ENCODE results near the gene SCARF2.
A peak's percentile ranks its signal among the peaks of the same experiment; 100 is the strongest.
"Not testable (repeated sequence)": the region's sequence is repeated elsewhere in the genome, so short reads cannot be mapped to it uniquely, and the experiment has no call there.

SCARF2 gene

DNA sequence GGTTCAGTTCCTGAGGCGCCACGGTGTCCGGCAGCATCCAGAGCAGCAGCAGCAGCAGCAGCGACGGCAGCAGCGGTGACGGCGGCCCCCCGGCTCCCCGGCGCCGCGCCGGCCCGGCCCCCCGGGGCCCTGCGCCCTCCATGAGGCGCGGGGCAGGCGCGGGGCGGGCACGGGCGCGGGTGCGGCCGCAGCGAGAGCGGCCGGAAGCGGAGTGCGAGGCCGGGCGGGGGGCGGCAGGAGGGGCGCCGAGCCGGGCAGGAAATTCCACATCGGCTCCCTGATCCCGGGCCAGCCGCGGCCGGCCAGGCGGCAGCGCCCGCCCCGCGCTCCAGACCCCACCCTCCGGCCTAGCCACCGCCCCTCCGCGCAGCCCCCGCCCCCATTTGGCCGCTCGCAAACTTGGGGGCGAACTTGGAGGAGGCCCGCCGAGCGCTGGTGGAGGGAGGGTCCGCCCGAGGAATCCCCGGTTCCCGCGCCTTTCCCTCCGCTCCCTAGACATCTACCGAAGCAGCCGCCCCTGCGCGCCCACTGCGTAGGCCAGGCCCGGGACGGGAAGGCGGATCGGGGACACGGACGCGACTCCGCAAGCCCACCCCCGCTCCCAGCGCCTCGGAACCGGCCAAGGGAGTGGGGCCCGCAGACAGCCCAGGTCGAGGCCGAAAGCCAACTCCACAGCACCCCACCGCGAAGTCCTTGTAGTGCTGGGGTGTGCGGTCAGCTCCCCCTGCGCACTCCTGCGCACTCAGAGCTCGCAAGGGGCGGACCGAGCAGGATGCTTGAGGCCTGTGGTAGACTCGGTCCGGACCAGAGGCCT lies at the start of gene SCARF2:
Gene SCARF2 (minus strand): TSS at position 213 of the 814 bp plus-strand sequence. CDS start 71 bp downstream, at position 142.
- peak; percentile 24 for DNase-seq (ENCODE audit: low spot score)

DNA sequence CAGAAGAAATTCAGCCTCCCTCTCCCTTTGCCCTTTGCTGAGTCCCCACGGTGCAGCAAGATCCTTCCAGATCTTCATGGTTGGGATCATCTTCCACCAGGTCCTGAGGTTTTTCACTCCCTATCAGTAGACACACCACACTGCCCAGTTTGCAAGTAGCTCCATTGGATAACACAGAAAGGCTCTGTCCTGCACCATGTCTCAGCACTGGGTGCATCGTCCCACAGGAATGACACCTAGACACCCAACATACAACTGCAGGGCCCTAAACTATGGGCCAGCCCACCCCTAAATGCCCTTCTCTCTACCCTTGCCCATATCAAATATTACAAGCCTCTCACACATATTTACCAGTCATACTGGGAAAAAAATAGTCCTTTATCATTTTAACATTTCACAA lies 48.6 kb upstream of the SCARF2 start:
- DNase-seq (ENCODE audit: low spot score), result no peak

DNA sequence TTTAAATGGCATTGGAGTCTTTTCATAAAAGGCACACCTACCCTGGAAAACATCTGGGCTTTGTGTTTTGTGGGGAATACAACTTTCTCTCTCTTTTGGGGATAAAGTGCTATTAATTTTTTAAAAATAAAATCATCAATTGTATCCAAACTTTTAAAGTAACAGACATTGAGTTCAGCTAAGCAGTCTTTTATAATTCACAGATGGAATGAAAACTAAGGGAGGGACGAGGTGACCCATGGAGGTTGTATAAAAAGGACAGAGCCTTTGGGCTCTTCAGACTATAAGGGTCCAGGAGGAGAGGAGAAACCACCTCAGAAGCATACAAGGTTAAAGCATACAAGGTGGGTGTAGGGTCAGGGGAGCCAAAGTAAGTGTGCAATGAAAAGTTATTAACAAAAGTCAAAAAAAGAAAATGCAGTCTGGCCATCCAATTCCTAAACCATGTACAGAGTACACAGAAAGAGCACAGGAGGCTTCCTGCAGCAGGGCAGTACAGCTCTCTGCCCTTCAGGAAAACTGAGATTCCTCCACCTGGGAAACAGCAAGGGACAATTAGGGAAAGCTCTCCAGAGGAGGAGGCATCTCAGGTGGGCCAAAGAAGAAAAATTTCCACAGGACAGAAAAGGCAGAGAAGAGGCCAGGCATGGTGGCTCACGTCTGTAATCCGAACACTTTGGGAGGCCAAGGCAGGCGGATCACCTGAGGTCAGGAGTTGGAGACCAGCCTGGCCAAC lies 47.5 kb upstream of the SCARF2 start:
- no peak for DNase-seq (ENCODE audit: low spot score)

GRCh38 chr22:20483771-20484170 lies 46.1 kb upstream of the SCARF2 start:
- no peak for DNase-seq (ENCODE audit: low spot score)

GRCh38 chr22:20483143-20483506 lies 45.5 kb upstream of the SCARF2 start:
- DNase-seq (ENCODE audit: low spot score), result not testable (repeated sequence)

DNA sequence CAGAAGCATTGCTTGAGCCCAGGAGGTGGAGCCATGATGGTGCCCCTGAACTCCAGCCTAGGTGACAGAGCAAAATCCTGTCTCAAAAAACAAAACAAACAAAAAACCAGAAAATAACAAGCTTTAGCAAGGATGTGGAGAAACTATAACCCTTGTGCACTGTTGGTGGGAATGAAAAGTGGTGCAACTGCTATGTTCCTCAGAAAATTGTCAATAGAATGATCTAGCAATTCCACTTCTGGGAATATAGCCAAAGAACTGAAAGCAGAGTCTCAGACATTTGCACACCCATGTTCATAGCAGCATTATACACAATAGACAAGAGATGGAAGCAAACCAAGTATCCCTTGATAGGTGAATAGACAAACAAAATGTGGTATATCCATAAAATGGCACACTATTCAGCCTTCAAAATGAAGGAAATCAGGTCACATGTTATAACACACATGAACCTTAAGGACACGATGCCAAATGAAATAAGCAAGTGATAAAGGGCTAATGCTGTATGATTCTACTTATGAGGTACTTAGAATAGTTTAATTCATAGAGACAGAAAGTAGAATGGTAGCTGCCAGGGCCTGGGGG lies 42.1 kb upstream of the SCARF2 start:
- DNase-seq (ENCODE audit: low spot score), result no peak

GRCh38 chr22:20478059-20478458 lies 40.4 kb upstream of the SCARF2 start:
- DNase-seq (ENCODE audit: low spot score), result not testable (repeated sequence)

DNA sequence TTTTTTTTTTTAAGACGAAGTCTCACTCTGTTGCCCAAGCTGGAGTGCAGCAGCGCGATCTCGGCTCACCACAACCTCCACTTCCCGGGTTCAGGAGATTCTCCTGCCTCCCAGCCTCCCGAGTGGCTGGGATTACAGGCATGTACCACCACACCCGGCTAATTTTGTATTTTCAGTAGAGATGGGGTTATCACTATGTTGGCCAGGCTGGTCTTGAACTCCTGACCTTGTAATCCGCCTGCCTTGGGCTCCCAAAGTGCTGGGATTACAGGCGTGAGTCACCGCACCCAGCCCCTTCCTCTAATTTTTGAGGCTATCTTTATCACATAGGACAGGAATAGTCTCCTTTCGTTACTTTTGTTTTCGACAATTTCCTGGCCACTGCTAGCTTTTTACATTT lies 37.9 kb upstream of the SCARF2 start:
- not testable (repeated sequence) for DNase-seq (ENCODE audit: low spot score)

DNA sequence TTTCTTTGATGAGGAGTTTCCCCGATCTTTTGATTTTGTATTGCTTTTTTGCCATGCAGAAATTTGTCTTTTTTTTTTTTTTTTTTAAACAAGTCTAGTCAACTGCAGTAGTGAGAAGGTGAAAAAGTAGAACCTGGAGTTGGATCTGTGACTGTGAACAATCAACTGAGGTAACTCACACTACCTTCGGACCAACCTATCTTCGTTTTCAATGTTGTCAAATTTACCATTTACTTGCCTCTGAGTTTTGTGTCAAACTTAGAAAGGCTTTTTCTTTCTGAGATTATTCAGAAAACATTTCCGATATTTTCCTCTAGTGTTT lies 37.5 kb upstream of the SCARF2 start:
- no peak for DNase-seq (ENCODE audit: low spot score)

DNA sequence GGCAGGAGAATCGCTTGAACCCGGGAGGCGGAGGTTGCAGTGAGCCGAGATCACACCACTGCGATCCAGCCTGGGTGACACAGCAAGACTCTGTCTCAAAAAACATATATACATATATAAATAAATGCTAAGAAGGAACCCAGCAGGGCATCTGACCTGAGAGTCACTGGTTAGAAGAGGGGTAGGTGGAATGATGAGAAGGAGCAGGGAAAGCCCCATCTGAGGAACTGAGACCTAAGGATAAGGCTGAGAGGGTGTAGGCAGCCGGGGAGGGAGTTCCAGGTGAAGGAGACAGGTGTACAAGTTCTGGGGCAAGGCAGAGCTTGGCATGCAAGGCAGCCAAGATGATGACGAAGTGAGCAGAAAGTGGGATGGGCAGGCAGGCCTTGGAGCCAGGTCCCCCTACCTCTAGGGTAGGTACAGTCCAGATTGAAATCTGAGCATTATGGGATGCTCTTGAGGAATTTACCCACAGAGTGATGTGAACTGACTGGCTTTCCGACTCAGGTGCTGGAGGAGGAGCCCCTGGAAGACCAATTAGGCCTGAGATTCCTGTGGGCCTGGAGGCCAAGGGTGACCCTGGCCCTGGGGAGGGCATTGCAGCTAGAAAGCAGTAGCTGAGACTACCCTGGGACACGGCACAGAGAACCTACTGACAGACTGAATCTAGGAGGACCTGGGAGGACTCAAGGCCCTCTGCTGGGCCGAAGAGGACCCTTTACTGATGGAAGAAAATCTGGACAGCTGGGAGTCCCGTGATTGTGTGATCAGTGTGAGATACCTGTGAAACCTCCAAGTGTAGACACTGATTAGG lies 35.2 kb upstream of the SCARF2 start:
- no peak for DNase-seq (ENCODE audit: low spot score)

- no peak for DNase-seq (ENCODE audit: low spot score)
Measured at GRCh38 chr22:20471126-20471833, 33.7 kb upstream of the SCARF2 start.

- DNase-seq (ENCODE audit: low spot score), result not testable (repeated sequence)
Measured at GRCh38 chr22:20470525-20470924, 32.9 kb upstream of the SCARF2 start.

DNA sequence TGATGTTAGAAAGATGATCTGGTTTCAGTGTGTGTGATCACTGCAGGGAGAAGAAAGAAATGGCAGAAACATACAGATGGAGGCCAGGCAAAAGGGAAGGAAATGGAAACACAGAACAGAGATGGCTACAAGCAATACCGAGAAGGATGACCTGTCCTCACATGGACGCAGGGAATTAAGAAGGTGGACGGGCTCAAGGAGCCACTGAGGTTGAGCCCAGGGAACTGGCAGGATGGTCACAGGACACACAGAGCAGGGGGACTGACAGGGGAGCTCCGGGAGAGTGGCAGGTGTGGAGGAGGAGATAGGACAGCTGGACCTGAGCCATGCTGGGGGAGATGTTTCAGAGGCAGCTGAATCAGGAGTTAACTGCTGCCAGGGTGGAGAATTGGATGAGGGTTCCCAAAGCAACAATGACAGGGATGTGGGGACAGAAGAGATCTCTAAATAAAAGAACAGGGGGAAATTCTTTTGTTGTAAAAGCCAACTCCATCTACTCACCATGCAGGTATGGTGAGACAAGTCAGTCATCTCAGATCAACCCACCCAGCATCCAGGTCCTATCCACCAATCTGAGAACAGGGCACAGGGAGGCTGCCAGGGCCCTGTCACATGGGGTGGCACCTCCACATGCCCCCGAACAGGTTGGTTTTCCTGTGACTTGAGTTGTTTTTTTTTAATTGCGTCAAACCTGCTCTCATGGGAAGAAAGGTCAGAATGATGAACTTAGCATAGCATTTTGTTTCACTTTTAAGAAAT lies 31.7 kb upstream of the SCARF2 start:
- DNase-seq (ENCODE audit: low spot score), result peak; percentile 9

GRCh38 chr22:20466659-20467379 lies 29.2 kb upstream of the SCARF2 start:
- no peak for DNase-seq (ENCODE audit: low spot score)

DNA sequence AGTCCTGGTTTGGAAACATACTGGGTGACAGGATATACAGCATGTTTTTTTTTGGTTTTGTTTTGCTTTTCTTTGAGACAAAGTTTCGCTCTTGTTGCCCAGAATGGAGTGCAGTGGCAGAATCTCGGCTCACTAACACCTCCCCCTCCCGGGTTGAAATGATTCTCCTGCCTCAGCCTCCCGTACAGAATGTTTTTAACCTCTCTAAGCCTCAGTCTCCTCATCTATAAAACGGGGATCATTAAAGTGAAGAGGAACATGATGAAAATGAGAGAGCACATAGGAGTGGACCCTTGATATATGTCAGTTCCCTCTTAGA lies 28.1 kb upstream of the SCARF2 start:
- no peak for DNase-seq (ENCODE audit: low spot score)

DNA sequence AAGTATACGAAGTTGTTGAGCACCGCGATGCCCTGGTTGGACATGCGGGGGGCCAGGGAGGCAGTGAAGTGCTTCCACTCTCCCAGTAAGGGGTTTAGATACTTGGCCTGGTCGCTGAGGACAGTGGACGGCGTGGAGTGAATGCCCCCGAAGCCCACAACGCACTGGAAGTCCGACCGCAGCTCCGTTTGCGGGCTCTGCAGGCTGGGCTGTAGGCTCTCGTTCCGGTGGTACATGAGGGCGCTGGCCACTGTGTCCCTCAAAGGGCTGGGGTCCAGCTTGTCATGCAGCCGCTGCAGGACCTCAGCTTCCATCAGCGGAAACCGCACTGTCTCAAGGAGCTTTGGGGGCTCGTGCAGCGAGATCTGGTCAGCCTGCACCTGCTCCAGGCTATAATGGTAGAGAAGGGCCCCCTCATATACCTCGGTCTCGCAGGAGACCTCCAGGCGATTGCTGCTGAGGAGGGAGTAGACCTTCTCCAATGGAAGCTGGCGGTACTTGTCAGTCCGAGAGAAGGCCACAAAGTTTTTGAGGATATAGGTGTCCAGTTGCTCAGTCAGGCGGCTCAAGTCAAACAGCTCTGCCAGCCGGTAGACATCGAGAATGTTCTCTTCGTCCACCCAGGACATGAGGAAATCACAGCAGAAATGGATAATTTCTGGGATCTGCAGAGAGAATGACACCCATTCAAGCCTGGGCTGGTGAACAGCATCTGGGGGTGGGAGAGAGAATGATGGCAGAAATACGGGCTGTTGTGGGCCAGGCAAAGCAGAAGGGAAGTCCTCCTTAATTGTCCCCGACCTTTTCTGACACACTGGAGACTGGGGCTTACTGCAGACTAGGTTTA lies 27.5 kb upstream of the SCARF2 start:
- no peak for DNase-seq (ENCODE audit: low spot score)

DNA sequence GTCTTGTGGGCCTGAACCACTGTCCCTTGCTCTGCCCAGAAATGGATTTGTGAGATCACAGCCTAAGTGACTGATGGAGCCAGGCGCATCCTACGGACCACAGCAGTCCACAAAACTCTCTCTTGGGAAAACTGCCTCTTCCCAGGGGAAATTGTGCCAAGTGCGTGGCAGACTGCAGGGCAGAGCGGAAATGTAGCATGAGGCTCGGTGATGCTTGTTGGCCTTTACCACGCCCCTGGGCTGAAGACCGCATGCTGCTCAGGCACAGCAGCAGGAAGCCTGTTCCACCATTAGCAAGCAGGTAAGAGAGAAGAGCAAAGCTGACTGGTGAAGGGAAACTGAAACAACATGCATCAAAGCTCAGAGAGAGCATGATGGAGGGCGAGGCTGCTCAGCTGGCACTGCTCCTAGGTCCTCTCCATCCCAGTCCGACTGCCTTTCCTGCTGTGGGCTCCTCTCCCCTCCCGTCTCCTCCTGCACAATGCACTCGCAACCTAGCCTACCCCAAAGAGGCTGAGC lies 26.5 kb upstream of the SCARF2 start:
- DNase-seq (ENCODE audit: low spot score), result no peak

DNA sequence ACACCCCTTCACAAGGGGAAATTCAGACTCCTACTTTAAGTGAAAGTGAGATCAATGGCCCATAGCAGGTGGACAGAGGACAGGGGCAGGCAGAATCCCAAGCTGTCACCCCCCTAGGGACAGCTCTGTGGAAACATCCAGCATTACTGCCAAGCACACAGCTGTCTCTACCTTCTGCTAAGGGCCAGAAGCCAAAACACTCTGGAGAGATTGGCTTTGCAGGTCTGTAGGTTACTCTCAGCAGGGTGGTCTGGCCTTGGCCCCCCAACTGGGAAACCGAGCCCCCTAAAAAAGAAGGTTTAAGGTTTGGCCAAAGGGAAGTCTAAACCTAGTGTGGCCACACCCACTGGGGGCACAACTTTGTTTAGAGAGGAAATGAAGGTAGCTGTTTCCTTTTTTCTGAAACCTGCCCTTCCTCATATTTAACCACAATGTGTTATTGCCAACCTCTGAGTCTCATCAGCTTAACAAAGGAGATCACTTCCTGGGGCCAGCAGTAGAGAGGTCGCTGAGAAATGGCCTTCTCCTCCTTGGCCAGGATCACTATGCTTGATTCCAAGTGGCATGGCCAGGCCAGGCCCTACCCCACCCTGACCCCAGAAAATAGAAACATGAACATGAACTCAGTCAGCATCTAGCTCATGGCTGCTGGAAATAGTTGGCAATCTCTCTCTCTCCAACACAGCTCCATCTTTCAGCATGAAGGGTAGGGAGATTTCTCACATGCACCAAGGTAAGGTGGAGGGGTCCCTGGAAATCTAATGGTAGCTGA lies 25.9 kb upstream of the SCARF2 start:
- DNase-seq (ENCODE audit: low spot score), result no peak
